LHCN-M2 (cell line): Measurements from ENCODE around the gene VSIG10. TPM values are rescaled to one million over a fixed set of nuclear protein-coding genes. Genes with fewer than 3 reads are reported as not detected.
A peak's percentile ranks its signal among the peaks of the same experiment; 100 is the strongest.

Experiments
- DNase-seq: peaks from one replicate; pipeline ENCODE4 v3.0.0-alpha.2; 2012; ENCODE audit warnings: low read depth
- total RNA-seq: library from RNA; depleted of rRNA; stranded (reverse); fragments of >200 nt; gene quantifications from 2 replicates; pipeline ENCODE4 v1.2.3, GENCODE V29; 2014

Gene VSIG10
- total RNA-seq, 1 experiment from 2014 or later = 20.8 TPM

- DNase-seq = peak; percentile 16
Observed at GRCh38 chr12:118060301-118061010, 43.4 kb downstream of the VSIG10 start.

GRCh38 chr12:118059341-118060191 lies 44.2 kb downstream of the VSIG10 start:
- DNase-seq = peak; percentile 25

GRCh38 chr12:118058881-118059280 lies 44.9 kb downstream of the VSIG10 start:
- no peak for DNase-seq

- DNase-seq = no peak
Observed at GRCh38 chr12:118058227-118058626, 45.6 kb downstream of the VSIG10 start.

- no peak for DNase-seq
Observed at GRCh38 chr12:118055865-118056773, 47.7 kb downstream of the VSIG10 start.

GRCh38 chr12:118055144-118055557 lies 48.7 kb downstream of the VSIG10 start:
- DNase-seq = peak; percentile 61

- no peak for DNase-seq
Observed at GRCh38 chr12:118053071-118053985, 50.5 kb downstream of the VSIG10 start.

- peak; percentile 97 for DNase-seq
Observed at GRCh38 chr12:118052324-118053070, 51.3 kb downstream of the VSIG10 start.

- DNase-seq = peak; percentile 15
Observed at GRCh38 chr12:118050972-118051910, 52.6 kb downstream of the VSIG10 start.

GRCh38 chr12:118046430-118046829 lies 57.4 kb downstream of the VSIG10 start:
- DNase-seq = no peak

- no peak for DNase-seq
Observed at GRCh38 chr12:118044577-118044976, 59.2 kb downstream of the VSIG10 start.

- DNase-seq = no peak
Observed at GRCh38 chr12:118044075-118044474, 59.7 kb downstream of the VSIG10 start.

- no peak for DNase-seq
Observed at GRCh38 chr12:118042091-118042490, 61.7 kb downstream of the VSIG10 start.

GRCh38 chr12:118038137-118038536 lies 65.7 kb downstream of the VSIG10 start:
- DNase-seq = no peak

- no peak for DNase-seq
Observed at GRCh38 chr12:118036672-118037411, 67.0 kb downstream of the VSIG10 start.

- DNase-seq = peak; percentile 47
Observed at GRCh38 chr12:118035190-118036041, 68.4 kb downstream of the VSIG10 start.
